ENCODE measurements around the gene B4GALT3. TPM values are rescaled to one million over a fixed set of nuclear protein-coding genes. Genes with fewer than 3 reads are reported as not detected.

Gene B4GALT3
- total and polyA plus RNA-seq, 12 donors: 21.9 to 38.8 (median 29.8) TPM

GRCh38 chr1:161218301-161219077 lies 41.2 kb upstream of the B4GALT3 start:
- peak in 1 of 7 donors; percentile 9 for DNase-seq
- TF ChIP-seq, protein P1, sequence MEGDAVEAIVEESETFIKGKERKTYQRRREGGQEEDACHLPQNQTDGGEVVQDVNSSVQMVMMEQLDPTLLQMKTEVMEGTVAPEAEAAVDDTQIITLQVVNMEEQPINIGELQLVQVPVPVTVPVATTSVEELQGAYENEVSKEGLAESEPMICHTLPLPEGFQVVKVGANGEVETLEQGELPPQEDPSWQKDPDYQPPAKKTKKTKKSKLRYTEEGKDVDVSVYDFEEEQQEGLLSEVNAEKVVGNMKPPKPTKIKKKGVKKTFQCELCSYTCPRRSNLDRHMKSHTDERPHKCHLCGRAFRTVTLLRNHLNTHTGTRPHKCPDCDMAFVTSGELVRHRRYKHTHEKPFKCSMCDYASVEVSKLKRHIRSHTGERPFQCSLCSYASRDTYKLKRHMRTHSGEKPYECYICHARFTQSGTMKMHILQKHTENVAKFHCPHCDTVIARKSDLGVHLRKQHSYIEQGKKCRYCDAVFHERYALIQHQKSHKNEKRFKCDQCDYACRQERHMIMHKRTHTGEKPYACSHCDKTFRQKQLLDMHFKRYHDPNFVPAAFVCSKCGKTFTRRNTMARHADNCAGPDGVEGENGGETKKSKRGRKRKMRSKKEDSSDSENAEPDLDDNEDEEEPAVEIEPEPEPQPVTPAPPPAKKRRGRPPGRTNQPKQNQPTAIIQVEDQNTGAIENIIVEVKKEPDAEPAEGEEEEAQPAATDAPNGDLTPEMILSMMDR (IDR thresholded peaks at IDR 0.05): no peak
- TF ChIP-seq POLR2A (IDR thresholded peaks at IDR 0.05): no peak
- H3K4me3 ChIP-seq: peak overlapping the region in 1 of 4 donors; percentile 15
- peaks cover 0 to 15% of the 10 kb centered on the region in 2 donors for H3K36me3 ChIP-seq (replicated peaks in 1 of 2)
- no peaks in the 10 kb centered on the region for H3K9me3 ChIP-seq (replicated peaks in 1 of 3)
- intact Hi-C loops (cut with DNase I): no loop called here
- peak overlapping the region in 1 of 5 donors; percentile 77 for H3K27ac ChIP-seq
- WGBS, 4 donors: 70 to 80% (median 76%) methylated on average over 7 to 8 of the region's 8 CpGs
- peaks cover 0 to 8% of the 10 kb centered on the region in 2 donors for H3K4me1 ChIP-seq (replicated peaks in 1 of 2)
- H3K27me3 ChIP-seq: no peaks in the 10 kb centered on the region

- H3K27ac ChIP-seq: peak overlapping the region in 4 of 5 donors; percentile 27 to 88 (median 53)
- H3K27me3 ChIP-seq: no peaks in the 10 kb centered on the region
- no peaks in the 10 kb centered on the region for H3K9me3 ChIP-seq (replicated peaks in 1 of 3)
- peak overlapping the region in 1 of 4 donors; percentile 15 for H3K4me3 ChIP-seq
- peak in 1 of 7 donors; percentile 7 for DNase-seq
- peaks cover 0 to 8% of the 10 kb centered on the region in 2 donors for H3K4me1 ChIP-seq (replicated peaks in 1 of 2)
- 58 to 80% (median 73%) methylated on average over 6 of the region's 6 CpGs for WGBS, 4 donors
- peaks cover 0 to 22% of the 10 kb centered on the region in 2 donors for H3K36me3 ChIP-seq (replicated peaks in 1 of 2)
- TF ChIP-seq, protein P1 (IDR thresholded peaks at IDR 0.05): no peak
- no peak for TF ChIP-seq POLR2A (IDR thresholded peaks at IDR 0.05)
- intact Hi-C loops (cut with DNase I): no loop called here
Measured at GRCh38 chr1:161217831-161218230, 40.5 kb upstream of the B4GALT3 start.

- peaks cover 0 to 29% of the 10 kb centered on the region in 2 donors for H3K36me3 ChIP-seq (replicated peaks in 1 of 2)
- peak overlapping the region; percentile 36 to 88 (median 63) for H3K27ac ChIP-seq
- H3K9me3 ChIP-seq (replicated peaks in 1 of 3): no peaks in the 10 kb centered on the region
- H3K4me3 ChIP-seq: peak overlapping the region in 1 of 4 donors; percentile 29
- H3K4me1 ChIP-seq (replicated peaks in 1 of 2): peaks cover 0 to 8% of the 10 kb centered on the region in 2 donors
- intact Hi-C loops (cut with DNase I): no loop called here
- TF ChIP-seq, protein P1 (IDR thresholded peaks at IDR 0.05): no peak
- no peak for TF ChIP-seq POLR2A (IDR thresholded peaks at IDR 0.05)
- 18 to 41% (median 35%) methylated on average over 7 of the region's 7 CpGs for WGBS, 4 donors
- H3K27me3 ChIP-seq: no peaks in the 10 kb centered on the region
- DNase-seq: peak in 3 of 7 donors; percentile 18 to 40 (median 21)
Measured at GRCh38 chr1:161216945-161217712, 39.8 kb upstream of the B4GALT3 start.

DNA sequence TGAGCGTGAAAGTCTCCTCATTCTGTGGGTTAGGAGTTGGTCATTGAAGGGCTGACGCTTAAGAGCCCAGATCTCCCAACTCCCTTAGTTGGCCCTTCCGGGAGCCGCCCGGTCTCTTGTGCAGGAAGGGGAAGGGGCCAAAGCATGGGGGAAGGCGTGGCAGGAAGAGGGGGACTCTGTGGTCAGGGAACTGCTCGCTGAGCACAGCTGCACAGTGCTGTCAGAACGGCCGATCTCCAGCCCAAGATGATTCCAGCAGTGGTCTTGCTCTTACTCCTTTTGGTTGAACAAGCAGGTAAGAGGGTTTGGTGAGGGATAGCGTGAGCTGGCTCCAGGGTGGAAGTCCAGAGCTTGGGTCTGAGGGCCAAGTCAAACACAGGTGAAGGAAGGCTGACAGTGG lies 37.8 kb upstream of the B4GALT3 start, which contains the start of gene FCER1G:
Gene FCER1G (plus strand): TSS at position 220 of the 400 bp plus-strand sequence. CDS start 27 bp downstream, at position 247.
- H3K9me3 ChIP-seq (replicated peaks in 1 of 3): no peaks in the 10 kb centered on the region
- H3K27ac ChIP-seq: peak within 1 kb of the TSS in 4 of 5 donors; percentile 28 to 85 (median 58)
- intact Hi-C loops (cut with DNase I): no loop called here
- TF ChIP-seq POLR2A (IDR thresholded peaks at IDR 0.05): peak; percentile 30 to 49
- TF ChIP-seq, protein P1 (IDR thresholded peaks at IDR 0.05): no peak
- H3K36me3 ChIP-seq (replicated peaks in 1 of 2): peaks cover 0 to 50% of the 10 kb centered on the region in 2 donors
- 72 to 84% (median 81%) methylated on average over 9 to 10 of the region's 10 CpGs for WGBS, 4 donors
- H3K4me3 ChIP-seq: peak within 1 kb of the TSS in 1 of 4 donors; percentile 29
- peaks cover 0 to 10% of the 10 kb centered on the region in 2 donors for H3K4me1 ChIP-seq (replicated peaks in 1 of 2)
- no peaks in the 10 kb centered on the region for H3K27me3 ChIP-seq
- DNase-seq: peak in 4 of 7 donors; percentile 47 to 74 (median 55)
